BJ (cell line): Measurements from ENCODE around the gene ZIC5. TPM values are rescaled to one million over a fixed set of nuclear protein-coding genes. Genes with fewer than 3 reads are reported as not detected.

ENCODE experiments used
- CTCF ChIA-PET: fragments of 350-600 bp; formaldehyde crosslinking; extraction: SDS; loops from one replicate; lab custom pipeline; 2021; ENCODE audit warnings: antibody characterized with exemption, inconsistent platforms; lab: Yijun Ruan, JAX
- POLR2A ChIA-PET: fragments of 300-600 bp; sonication (Branson Sonifier 250); formaldehyde crosslinking; extraction: SDS; loops from one replicate; lab custom pipeline; 2021; ENCODE audit warnings: antibody characterized with exemption; lab: Charles Lee
- DNase-seq: peaks from one replicate; pipeline ENCODE4 v3.0.0-alpha.2; 2011; ENCODE audit warnings: low read depth
- H3K27me3 ChIP-seq: 2 replicates; pipeline ENCODE4 v1.6.0; 2011; ENCODE audit warnings: low read length; ENCODE audit not compliant: control insufficient read depth, insufficient read depth
- H3K36me3 ChIP-seq: 2 replicates; pipeline ENCODE4 v1.5.1; 2011; ENCODE audit warnings: low read length; ENCODE audit not compliant: control insufficient read depth, insufficient read depth
- H3K4me3 ChIP-seq: 2 replicates; pipeline ENCODE4 v1.5.1; 2011; ENCODE audit warnings: low read depth, mild to moderate bottlenecking, control low read depth, low read length
- CTCF ChIP-seq: IDR thresholded peaks from 2 replicates; pipeline ENCODE4 v1.5.1; 2011; ENCODE audit warnings: low read depth, mild to moderate bottlenecking, control low read depth, inconsistent platforms, low read length, moderate library complexity; ENCODE audit not compliant: insufficient read depth
- polyA plus RNA-seq: library from polyadenylated mRNA; depleted of rRNA; stranded (reverse); fragments of >200 nt; gene quantifications from 2 replicates; pipeline ENCODE4 v1.2.3, GENCODE V29; 2011

The ZIC5 gene
- polyA plus RNA-seq, 1 experiment: not detected

- Histone ChIP-seq H3K27me3 (peaks cover 43% of the 10 kb centered on the region), H3K4me3 (no peak overlapping the region), H3K36me3 (no peaks in the 10 kb centered on the region)
- no peak for DNase-seq
- TF ChIP-seq CTCF: no peak
- POLR2A ChIA-PET: no interaction called here
- CTCF ChIA-PET: no interaction called here
Observed at GRCh38 chr13:99963816-99964339, 7.7 kb downstream of the ZIC5 start.

GRCh38 chr13:99962242-99962641 lies 9.3 kb downstream of the ZIC5 start:
- ChIA-PET CTCF (interaction anchor here (1.1 kb wide), 1 partner anchor 306 kb away, joined by 3 read pairs; no protein-coding TSS in a partner anchor), POLR2A (no interaction called here)
- Histone ChIP-seq H3K27me3 (peaks cover 47% of the 10 kb centered on the region), H3K36me3 (no peaks in the 10 kb centered on the region), H3K4me3 (no peak overlapping the region)
- DNase-seq: no peak
- no peak for TF ChIP-seq CTCF

- DNase-seq: no peak
- POLR2A ChIA-PET: no interaction called here
- Histone ChIP-seq H3K36me3 (no peaks in the 10 kb centered on the region), H3K27me3 (peaks cover 52% of the 10 kb centered on the region), H3K4me3 (no peak overlapping the region)
- TF ChIP-seq CTCF: no peak
- CTCF ChIA-PET: no interaction called here
Observed at GRCh38 chr13:99961636-99962035, 9.9 kb downstream of the ZIC5 start.

- ChIA-PET POLR2A (no interaction called here), CTCF (no interaction called here)
- H3K27me3 ChIP-seq: peaks cover 55% of the 10 kb centered on the region
- no peak overlapping the region for H3K4me3 ChIP-seq
- H3K36me3 ChIP-seq: no peaks in the 10 kb centered on the region
- no peak for TF ChIP-seq CTCF
- no peak for DNase-seq
Observed at GRCh38 chr13:99960663-99961311, 10.8 kb downstream of the ZIC5 start.

- TF ChIP-seq CTCF: no peak
- Histone ChIP-seq H3K36me3 (no peaks in the 10 kb centered on the region), H3K4me3 (no peak overlapping the region), H3K27me3 (peaks cover 59% of the 10 kb centered on the region)
- POLR2A ChIA-PET: no interaction called here
- DNase-seq: no peak
- CTCF ChIA-PET: no interaction called here
Observed at GRCh38 chr13:99959540-99960230, 11.9 kb downstream of the ZIC5 start.
